GM12892 (cell line): ENCODE measurements around the gene STRA6.

ENCODE experiments used
- POLR2A ChIP-seq: IDR thresholded peaks from 2 replicates; pipeline ENCODE4 v1.6.1; 2011; ENCODE audit warnings: low read depth, low read length, control low read depth
- POLR2AphosphoS5 ChIP-seq: IDR thresholded peaks from 2 replicates; pipeline ENCODE4 v1.6.1; 2011; ENCODE audit warnings: low read depth, low read length, control low read depth
- TAF1 ChIP-seq: IDR thresholded peaks from 2 replicates; pipeline ENCODE4 v1.6.1; 2011; ENCODE audit warnings: low read depth, mild to moderate bottlenecking, control low read depth, low read length, borderline replicate concordance

- TF ChIP-seq POLR2AphosphoS5 (no peak), POLR2A (no peak), TAF1 (no peak)
Observed at GRCh38 chr15:74130155-74130848, 72.3 kb downstream of the STRA6 start, which contains the start of gene ISLR2.
